ENCODE measurements around the gene CHPF2.
A peak's percentile ranks its signal among the peaks of the same experiment; 100 is the strongest.

Gene CHPF2, protein sequence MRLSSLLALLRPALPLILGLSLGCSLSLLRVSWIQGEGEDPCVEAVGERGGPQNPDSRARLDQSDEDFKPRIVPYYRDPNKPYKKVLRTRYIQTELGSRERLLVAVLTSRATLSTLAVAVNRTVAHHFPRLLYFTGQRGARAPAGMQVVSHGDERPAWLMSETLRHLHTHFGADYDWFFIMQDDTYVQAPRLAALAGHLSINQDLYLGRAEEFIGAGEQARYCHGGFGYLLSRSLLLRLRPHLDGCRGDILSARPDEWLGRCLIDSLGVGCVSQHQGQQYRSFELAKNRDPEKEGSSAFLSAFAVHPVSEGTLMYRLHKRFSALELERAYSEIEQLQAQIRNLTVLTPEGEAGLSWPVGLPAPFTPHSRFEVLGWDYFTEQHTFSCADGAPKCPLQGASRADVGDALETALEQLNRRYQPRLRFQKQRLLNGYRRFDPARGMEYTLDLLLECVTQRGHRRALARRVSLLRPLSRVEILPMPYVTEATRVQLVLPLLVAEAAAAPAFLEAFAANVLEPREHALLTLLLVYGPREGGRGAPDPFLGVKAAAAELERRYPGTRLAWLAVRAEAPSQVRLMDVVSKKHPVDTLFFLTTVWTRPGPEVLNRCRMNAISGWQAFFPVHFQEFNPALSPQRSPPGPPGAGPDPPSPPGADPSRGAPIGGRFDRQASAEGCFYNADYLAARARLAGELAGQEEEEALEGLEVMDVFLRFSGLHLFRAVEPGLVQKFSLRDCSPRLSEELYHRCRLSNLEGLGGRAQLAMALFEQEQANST

DNA sequence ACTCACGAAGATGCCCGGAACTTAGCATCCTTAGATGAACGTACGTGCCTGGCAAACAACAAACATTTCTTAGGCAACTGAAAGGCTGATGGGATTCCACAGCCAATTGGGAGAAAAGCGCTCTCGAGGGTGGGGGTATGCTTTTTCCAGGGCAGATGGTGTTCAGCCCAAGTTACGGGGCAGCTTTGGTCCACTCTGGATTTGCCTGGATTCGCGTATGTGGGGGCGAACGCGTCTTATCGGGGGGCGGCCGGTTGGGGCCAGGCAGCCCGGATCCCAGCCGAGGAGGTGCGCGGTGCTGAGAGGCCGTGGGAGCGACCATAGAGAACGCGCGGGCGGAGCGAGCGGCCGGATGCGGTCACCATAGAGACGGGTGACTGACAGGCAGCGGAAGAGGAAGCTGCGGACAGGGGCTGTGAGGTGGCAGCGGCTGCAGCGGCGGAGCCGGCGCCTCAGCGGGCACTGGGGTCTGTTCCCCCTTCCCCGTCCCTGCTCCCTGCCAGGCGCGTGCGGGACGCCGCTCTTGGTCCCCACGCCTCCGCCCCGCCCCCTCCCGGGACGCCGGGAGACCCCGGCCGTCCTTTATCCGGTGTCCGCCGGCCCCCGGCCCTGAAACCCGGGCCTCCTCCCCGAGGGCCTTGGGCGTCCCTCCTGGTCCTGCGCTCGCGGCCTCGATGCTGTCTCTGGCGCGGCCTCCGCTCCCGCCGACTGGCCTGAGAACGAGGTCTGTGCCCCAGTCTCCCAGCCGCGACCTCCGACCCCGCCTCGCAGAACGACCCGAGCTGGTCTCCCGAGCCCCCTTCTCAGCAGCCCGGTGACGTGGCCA, at the start of gene CHPF2:
Gene CHPF2 (plus strand): TSS at position 393 of the 826 bp plus-strand sequence. CDS start 1,529 bp downstream, outside the sequence.
- DNase-seq, result peak; percentile 80

DNA sequence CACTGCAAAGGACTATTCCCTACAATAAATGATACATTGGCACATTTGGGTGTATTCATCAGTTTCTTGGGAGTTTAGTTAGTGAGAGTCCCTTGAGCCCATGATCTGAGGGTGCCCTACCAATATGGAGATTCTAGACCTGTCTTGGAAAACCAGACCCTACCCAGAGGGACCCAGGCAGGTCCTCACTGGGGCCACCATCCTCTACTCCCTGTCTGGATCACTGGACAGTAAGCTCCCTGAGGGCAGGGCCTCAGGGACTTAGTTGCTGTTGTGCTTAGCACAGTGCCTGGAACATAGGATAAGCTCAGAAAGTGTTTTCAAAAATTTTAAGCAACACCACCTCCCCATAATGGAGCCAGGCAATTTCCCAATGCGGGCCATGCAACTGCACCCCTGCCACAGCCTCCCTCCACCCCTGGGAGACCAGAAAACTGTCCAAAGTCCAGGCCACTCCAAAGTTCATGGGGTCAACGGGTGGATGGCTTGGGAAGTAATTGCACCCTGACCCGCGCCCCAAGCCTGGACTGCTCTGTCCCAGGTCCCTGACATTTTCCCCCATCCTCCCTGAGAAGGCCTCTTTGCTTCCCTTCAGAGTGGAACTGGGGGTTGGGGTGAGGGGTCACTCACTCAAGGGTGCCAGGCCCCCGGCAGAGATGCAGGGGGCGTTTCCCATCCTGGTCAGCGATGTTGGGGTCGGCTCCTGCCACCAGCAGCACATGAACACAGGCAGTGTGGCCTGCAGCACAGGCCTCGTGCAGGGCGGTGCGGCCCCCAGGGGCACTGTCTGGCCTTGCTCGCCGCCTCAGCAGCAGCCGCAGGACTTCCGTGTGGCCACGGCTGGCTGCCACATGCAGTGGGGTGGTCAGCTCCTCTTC, 46.3 kb upstream of the CHPF2 start:
- no peak for DNase-seq

DNA sequence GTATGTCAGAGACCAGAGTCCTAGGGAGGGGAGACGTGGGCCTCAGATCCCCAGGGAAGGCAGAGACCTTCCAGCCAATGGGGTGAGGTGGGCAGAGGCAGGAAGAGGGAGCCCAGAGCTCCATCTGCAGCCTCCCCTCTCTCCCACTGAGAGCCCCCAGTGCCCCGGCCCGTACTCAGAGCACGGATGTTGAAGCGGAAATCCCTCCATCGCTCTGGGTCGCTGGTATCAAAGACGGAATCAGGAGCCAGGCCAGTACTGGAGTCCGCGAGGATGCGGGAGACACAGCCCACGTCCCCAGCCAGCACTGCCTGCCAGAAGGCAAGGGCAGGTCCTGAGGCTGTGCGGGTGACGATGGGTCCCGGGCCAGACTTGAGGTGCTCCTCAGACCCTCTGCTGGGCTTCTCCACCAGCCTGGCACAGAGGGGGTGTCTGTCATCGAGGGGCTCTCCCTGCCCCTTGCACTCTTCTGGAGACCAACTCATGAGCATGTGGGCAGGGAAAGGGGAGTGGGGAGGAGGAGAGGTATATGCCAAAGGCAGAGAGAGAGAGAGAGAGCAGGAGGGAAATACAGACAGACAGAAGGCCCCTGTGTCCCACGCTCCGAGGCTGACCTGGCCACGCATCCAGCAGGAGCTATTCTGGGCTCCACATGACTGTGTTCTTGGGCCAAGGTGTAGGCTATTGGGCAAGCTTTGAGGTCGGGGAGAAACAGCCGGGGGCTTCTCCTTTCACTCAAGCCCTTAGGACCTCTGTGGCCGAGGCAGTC, 45.5 kb upstream of the CHPF2 start, which contains the start of gene ASB10:
Gene ASB10 (minus strand): TSS at position 611 of the 769 bp plus-strand sequence. CDS start 120 bp downstream, at position 491.
- no peak for DNase-seq

DNA sequence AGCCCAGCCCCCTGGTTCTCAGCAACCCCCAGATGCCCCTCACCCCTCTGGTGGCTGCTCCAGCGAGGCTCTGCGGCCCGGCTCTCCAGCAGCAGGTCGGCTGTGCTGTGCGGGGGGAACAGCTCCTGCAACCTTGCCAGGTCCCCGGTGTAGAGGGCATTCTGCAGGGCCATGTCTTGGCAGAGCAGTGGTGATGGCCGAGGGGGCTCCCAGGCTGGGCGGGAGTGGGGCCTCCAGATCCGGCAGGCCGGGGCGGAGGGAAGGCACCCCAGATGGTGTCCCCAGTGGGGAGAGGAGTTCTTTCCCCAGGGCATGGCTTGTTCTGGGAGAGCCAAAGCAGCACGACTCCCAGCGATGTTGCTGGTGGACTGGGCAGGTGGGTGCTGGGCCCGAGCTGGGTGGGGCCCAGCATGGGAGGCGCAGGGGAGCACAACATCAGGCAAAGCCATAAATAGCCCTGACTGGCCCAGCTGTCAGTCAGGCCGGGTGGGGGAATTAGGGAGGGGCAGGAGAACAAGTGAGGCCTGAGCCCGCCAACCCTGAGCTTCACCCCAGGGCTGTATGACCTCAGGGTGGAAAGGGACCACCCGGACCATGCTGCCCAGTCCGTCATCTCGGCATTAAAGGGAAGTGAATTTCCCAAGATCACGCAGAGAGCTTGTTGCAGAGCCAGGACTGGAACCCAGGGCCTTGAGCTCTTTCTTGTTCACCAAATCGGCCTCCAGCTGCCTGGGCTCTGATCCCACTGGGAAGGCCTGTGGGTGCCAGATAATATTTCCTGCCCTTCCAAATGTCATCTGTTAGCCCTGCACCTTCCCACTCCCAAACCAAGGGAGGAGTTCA, 44.7 kb upstream of the CHPF2 start:
- no peak for DNase-seq

DNA sequence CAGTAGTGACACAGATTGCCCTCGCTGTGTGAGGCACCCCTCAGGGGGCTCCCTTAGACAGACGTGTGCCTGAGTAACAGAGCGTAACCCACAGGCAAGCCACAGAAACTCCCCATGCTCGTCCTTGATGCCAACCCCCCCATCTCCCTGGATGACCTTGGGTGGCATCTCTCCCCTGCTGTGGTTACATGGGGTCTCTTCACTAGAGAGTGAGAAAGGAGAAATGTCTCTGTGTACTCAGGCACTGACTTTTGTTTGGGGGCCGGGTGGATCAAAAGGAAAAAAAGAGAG, 44.1 kb upstream of the CHPF2 start:
- no peak for DNase-seq

DNA sequence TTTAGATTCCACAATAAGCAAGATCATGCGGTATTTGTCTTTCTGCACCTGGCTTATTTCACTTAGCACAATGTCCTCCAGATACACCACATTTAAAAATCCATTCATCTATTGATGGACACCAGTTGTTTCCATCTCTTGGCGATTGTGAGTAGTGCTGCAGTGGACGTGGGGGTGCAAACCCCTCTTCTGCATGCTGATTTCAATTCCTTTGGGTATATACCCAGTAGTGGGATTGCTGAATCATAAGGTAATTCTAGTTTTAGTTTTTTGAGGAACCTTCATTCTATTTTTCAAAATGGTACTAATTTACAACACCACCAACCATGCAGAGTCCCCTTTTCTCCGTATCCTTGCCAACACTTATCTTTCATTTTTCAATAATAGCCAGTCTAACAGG, 43.2 kb upstream of the CHPF2 start:
- DNase-seq, result no peak

DNA sequence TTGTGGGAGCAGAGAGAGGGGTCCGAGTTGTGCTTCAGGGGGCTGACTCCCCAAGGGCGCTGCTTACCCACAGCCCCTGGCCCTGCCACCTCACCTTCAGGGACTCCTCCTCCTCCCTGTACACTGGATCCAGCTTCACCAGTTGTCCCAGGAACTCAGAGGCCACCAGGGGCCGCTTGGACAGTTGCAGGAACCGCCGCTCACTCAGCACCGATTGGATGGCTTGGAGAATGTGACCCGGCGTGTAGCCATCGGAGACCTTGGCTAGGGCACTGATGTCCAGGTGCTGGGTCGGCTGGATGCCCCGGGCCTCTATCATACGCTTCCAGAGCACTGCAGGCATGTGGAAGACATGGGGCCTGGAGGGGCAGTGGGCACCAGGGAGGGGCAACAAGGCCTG, 40.7 kb upstream of the CHPF2 start:
- DNase-seq, result no peak

DNA sequence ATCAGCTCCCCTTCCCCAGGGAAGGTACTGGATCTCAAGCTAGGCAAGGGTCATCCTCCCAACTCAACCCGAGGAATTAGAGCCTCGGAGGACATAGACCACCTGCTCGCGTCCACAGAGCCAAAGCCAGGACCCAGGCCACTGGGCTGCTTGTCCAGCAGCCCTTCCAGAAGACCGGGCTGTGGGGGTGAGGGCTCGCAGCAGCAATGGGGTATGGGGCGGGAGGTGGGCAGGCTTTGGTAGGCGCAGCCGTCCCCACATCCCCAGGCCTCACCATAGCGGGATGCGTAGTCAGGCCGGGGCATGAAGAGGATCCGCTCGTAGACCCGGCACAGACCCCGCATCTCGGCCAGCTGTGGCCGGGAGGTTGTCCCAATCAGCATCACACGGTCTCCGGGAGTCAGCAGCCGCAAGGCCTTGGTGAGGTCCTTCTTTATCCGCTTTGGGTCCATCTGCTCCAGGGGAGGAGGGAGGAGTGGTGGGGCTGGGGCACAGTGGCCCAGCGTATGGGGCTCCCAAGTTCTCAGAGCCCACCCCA, 40.2 kb upstream of the CHPF2 start:
- DNase-seq, result no peak

DNA sequence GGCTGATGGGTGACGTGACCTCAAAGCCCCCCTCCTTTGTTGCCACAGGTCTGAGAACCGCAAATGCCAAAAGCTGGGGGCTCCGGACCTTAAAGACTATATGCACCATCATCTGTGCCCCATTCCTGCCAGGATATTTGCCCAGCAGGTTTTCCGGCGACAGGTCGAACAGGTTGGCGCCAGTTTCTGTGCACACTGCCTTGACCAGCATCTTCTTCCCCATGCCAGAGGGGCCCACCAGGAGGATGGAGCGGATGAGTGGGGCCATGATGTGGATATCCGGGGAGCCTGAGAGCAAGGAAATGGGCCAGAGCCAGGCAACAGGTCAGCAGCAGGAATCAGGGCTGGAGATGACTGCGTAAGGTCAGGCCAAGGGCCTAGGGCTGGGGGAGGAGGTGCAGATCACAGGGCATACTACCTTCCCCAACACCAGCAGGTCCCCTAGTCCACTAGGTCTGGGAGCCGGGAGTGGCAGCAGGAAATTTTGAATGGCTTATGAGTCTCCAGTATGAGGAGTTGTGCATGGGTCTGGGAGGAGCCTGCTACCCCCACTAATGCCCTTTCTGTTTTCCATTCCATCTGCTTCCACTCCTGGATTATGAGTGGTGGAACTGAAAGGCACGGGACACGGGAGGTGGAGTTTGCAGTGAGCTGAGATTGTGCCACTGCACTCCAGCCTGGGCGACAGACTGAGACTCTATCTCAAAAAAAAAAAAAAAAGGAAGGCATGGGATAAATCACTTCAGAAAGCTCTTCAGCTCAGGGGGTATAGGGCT, 38.9 kb upstream of the CHPF2 start:
- no peak for DNase-seq

DNA sequence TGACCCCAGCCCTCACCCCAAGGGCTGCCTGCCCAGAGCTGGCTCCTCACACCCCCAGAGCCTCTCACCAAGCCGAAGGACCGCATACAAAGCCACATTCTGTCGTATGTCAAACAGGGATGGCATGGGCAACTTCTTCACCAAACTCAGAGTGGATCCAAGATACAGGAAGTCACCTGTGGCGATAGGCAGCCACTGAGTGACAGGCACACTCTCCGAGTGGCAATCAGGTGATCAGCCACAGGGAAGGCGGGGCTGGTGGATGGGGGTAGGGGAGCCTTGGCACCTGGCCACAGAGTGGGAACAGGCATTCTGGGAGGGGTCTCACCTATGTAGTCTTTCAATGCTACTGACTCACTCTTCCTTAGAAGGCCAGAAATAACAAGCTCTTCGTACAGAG, 38.1 kb upstream of the CHPF2 start:
- DNase-seq, result no peak

DNA sequence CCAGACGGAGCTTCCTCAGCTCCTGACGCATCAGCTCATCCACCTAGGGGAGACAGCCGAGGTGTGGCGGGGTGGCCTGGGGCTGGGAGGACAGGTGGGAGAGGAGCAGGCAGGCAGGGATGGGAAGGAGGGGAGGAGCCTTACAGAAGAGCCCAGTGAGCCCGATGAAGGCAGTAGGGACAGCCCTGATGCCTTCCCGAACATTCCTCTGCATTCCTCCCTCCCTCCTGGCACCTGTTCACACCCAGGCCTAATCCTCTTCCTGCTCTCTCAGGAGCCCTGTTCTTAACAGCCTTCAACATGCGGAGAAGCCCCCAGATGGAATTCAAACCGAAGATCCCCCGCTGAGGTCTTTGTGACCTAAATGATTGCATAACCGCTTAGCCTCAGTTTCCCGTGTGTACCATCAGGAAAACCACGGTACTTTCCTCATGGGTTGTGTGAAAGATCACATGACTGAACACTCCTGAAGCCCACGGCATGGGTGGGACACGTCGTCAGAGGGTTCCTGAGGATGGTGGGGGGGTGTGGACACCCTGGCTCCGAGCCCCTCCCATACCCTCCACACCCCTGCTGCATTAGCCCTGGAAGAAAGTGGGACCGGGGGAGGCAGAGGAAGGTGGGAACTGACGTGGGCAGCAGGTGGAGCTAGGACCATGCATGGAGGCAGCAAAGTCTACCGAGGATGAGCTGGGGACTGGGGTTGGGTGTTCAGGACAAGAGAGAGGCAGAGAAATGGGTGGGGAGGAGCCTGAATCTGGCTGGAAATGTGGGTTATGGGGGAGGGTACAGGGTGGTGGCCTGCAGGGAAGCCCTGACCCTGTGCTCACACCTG, 36.5 kb upstream of the CHPF2 start:
- DNase-seq, result no peak

DNA sequence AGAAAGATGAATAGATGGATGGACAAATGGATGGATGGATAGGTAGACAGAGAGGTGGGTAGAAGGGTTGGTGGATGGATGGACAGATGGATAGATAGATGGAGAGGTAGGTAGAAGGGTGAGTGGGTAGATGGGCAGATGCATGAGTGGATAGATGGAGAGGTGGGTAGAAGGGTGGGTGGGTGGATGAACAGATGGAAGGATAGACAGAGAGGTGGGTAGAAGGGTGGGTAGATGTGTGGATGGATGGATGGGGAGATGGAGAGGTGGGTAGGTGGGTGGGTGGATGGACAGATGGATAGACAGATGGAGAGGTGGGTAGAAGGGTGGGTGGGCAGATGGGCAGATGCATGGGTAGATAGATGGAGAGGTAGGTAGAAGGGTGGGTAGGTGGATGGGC, 34.4 kb upstream of the CHPF2 start:
- no peak for DNase-seq

DNA sequence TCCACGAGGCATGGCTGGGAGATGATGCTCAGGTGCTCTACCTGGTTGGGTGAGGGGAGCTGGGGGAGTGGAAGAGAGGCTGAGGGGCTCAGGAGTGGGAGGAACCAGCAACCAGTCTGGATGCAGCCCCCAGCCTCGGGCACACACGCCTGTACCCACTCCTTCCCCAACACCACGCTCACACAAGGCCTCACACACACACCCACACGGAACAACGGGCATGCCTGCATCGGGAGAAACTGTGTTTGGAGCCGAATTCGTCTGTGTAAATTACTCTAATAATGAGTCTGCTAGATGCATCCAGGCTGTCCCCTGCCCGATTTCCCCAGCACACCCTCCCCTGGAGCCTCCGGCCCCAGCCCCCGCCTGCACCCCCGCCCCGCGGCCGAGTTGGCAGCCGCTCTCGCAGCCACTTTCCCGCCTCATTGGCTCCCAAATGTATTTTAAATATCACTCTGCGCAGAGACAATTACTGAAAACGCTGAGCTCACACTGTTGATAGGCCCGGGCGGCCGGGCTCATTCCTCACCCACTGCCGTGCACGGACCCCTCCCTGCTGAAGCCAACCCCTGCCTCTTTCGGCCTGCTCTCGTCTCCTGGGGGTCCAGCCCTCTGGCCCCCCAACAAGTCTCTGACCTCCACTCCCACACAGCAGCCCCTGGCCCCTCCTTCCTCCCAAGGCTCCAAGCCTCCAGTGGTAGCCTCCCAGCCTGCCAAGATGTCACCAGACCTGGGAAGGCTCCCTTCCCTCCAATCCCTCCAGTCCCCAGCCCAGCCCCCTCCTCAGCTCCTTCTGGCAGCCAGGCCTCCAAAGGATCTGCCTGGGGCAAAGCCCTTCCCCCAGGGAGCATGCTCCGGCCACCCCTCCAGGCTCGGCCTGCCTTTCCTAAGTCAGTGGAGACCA, 33.1 kb upstream of the CHPF2 start:
- DNase-seq, result peak; percentile 74

DNA sequence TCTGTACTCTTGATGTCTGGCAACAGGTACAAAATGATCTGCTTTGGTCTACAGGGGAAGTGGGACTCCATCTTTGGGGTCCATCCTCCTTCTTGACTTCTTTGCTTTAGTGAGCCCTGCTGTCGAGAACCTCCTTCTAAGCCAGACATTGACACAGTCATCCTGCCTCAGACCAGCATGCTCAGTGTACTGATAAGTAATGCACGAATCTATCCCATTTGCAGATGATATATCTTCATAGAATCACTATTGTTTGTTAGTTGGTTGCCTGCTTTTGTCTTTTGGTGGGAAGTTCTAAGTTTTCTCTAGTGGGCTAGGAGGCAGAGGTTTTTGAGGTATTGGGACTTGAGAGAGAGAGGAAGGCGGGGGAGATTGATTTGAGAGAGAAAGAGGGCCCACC, 30.9 kb upstream of the CHPF2 start:
- DNase-seq, result no peak

DNA sequence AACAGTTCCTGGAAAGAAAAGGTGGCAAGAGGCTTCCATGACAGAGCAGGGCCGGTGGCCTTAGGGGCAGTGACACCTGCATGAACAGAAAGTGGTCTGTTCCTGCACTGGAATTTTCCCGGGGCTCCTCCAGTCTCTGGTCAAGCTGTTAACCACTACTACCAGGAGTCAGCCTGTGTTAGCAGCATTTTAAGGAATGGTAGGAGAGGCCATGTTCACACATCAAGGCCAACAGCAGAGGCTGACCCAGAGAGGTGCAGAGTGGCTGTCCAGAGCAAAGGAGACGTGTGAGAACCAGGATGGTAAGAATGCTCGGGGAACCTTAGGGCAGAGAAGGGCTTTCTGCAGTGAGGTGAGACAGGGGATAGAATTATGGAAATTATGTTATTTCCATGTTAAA, 30.5 kb upstream of the CHPF2 start:
- no peak for DNase-seq

DNA sequence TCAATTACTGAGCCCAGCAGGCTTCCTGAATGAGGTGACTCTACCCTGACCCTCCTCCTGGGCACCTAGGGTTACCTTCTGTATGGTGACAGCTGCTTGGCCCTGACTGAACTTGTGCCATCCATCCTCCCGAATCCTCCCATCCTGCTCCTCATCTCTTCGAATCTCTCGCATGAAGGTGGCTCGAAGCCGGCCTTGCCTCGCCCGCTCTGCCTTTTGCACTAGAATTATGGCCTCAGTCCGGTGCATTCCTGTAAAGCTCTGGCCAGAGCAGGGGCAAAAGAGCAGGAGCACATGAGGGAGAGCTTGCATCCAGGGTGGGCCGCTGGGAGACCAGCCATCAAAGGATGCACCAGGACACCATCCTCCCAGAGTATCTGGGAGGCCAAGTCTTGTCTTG, 29.4 kb upstream of the CHPF2 start:
- no peak for DNase-seq

DNA sequence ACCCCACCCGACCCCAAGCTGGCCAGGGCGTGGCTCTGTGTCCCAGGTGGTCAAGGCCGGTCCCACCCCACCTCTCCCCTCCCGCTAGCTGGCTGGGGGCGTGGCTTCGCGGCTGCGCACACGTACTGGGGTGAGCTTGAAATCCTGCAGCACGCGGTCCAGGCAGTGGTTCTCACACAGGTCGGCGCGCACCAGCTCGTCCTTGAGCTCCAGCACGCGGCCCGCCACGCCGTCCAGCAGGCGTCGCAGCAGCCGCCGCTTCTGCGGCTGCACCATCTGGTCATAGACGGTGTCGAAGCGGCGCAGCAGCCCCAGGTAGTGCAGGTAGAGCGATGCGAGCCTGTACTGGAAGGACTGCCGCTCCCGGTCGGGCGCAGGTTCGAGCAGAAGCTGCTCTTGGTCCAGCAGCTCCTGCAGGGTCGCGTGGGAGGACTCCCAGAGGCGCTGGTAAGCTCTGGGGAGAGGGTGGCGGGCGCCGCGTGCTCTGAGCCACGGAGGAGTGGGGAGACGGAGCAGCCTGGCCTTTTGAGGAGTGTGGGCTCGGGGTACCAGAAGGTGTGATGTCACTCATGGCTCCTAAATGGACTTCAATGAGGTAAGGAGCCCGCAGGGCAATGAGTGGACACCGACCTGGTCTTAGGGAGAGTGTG, 27.8 kb upstream of the CHPF2 start:
- no peak for DNase-seq
